GM20431 (cell line): ENCODE results near the gene FOXF1.

Experiments
- in situ Hi-C: fragments of 300-500 bp; cut with MseI, MboI; formaldehyde crosslinking; loops from one replicate; pipeline ENCODE4 v1.15.0; 2020; ENCODE audit warnings: low sequenced_read_pairs; ENCODE audit not compliant: unreplicated experiment

Gene FOXF1

GRCh38 chr16:86545954-86546637, 35.8 kb downstream of the FOXF1 start:
- in situ Hi-C loops, result no loop called here

GRCh38 chr16:86546638-86547013, 36.3 kb downstream of the FOXF1 start:
- in situ Hi-C loops, result no loop called here

- in situ Hi-C loops, result no loop called here
Observed at GRCh38 chr16:86547286-86547685, 37.0 kb downstream of the FOXF1 start.

GRCh38 chr16:86549076-86549892, 39.0 kb downstream of the FOXF1 start:
- in situ Hi-C loops, result no loop called here

GRCh38 chr16:86549893-86550190, 39.5 kb downstream of the FOXF1 start:
- in situ Hi-C loops, result loop anchor here (25.0 kb wide), 1 partner anchor 737 kb away; no protein-coding TSS in a partner anchor

- in situ Hi-C loops, result loop anchor here (25.0 kb wide), 1 partner anchor 737 kb away; no protein-coding TSS in a partner anchor
Observed at GRCh38 chr16:86550281-86550680, 40.0 kb downstream of the FOXF1 start.

GRCh38 chr16:86553356-86553755, 43.0 kb downstream of the FOXF1 start:
- in situ Hi-C loops, result loop anchor here (25.0 kb wide), 1 partner anchor 734 kb away; no protein-coding TSS in a partner anchor

- in situ Hi-C loops, result loop anchor here (25.0 kb wide), 1 partner anchor 733 kb away; no protein-coding TSS in a partner anchor
Observed at GRCh38 chr16:86554599-86554916, 44.2 kb downstream of the FOXF1 start.

- in situ Hi-C loops, result loop anchor here (25.0 kb wide), 1 partner anchor 732 kb away; no protein-coding TSS in a partner anchor
Observed at GRCh38 chr16:86554917-86555703, 44.8 kb downstream of the FOXF1 start, which contains the start of gene MTHFSD. Gene MTHFSD, minus strand, starts transcription at chr16:86555235. Its CDS starts 51 bp downstream, at chr16:86555184.

- in situ Hi-C loops, result loop anchor here (25.0 kb wide), 1 partner anchor 732 kb away; no protein-coding TSS in a partner anchor
Observed at GRCh38 chr16:86555704-86556075, 45.4 kb downstream of the FOXF1 start.

GRCh38 chr16:86556576-86556975, 46.2 kb downstream of the FOXF1 start:
- in situ Hi-C loops, result loop anchor here (25.0 kb wide), 1 partner anchor 731 kb away; no protein-coding TSS in a partner anchor

- in situ Hi-C loops, result loop anchor here (25.0 kb wide), 1 partner anchor 730 kb away; no protein-coding TSS in a partner anchor
Observed at GRCh38 chr16:86557587-86557986, 47.3 kb downstream of the FOXF1 start.

GRCh38 chr16:86558355-86559193, 48.2 kb downstream of the FOXF1 start:
- in situ Hi-C loops, result loop anchor here (25.0 kb wide), 1 partner anchor 729 kb away; no protein-coding TSS in a partner anchor

- in situ Hi-C loops, result loop anchor here (10.0 to 25.0 kb wide), 2 partner anchors 495 to 727 kb away; no protein-coding TSS in a partner anchor
Observed at GRCh38 chr16:86559802-86560305, 49.5 kb downstream of the FOXF1 start.

GRCh38 chr16:86562356-86562755, 52.0 kb downstream of the FOXF1 start:
- in situ Hi-C loops, result loop anchor here (10.0 to 25.0 kb wide), 2 partner anchors 492 to 725 kb away; no protein-coding TSS in a partner anchor

- in situ Hi-C loops, result loop anchor here (10.0 to 25.0 kb wide), 2 partner anchors 491 to 724 kb away; no protein-coding TSS in a partner anchor
Observed at GRCh38 chr16:86563469-86564345, 53.4 kb downstream of the FOXF1 start.
